ENCODE data around the gene SCG5. TPM values are rescaled to one million over a fixed set of nuclear protein-coding genes. Genes with fewer than 3 reads are reported as not detected.
"Not testable (repeated sequence)": the region's sequence is repeated elsewhere in the genome, so short reads cannot be mapped to it uniquely, and the experiment has no call there.

SCG5 gene
- total and polyA plus RNA-seq, 4 donors: 2.9 to 13.4 (median 10.1) TPM

DNA sequence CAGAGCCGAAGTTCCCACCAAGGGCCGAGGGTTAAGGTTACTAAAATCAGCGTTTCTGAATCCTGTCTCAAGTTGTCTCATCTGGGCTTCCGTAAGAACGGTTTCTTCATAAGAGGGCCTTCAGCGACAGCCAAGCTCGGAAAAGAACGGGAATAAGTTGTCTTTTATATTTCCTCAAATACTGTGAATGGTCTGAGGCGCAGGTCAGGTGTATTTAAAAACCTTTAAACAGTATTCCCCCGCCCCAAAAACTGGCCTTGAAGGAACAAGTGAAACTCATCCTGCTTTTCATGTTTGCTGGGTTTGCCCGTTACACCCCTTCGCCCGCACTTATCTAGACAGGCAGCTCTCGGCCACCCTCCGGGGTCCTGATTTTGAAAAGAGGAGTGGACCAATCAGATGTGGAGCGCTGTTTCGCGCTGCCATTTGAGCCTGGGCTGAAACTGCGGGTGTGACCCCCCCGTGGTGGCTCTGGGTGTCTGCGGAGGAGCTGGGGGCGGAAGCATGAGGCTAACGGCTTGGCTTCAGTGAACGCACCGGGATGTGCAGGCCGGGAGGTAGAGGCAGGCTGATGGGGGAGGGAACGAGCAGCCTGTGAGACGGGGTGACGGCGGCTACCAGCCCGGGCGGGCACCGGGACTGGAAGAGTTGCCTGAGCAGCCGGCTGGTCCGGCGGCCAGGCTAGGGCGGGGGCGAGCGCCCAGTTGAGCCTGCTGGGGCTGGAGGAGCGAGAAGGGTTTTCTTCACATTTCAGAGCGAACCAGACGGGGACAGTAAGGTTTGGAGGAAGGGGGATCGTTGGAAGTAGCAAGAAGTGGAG is 26.2 kb upstream of the SCG5 start, which contains the start of gene ARHGAP11A:
Gene ARHGAP11A (plus strand): TSS at position 454 of the 820 bp plus-strand sequence. CDS start 708 bp downstream, outside the sequence.
- not testable (repeated sequence) for H3K4me1 ChIP-seq (ENCODE audit: control insufficient read depth in 4 of 4, insufficient read depth in 4 of 4, low read length in 3 of 4)

DNA sequence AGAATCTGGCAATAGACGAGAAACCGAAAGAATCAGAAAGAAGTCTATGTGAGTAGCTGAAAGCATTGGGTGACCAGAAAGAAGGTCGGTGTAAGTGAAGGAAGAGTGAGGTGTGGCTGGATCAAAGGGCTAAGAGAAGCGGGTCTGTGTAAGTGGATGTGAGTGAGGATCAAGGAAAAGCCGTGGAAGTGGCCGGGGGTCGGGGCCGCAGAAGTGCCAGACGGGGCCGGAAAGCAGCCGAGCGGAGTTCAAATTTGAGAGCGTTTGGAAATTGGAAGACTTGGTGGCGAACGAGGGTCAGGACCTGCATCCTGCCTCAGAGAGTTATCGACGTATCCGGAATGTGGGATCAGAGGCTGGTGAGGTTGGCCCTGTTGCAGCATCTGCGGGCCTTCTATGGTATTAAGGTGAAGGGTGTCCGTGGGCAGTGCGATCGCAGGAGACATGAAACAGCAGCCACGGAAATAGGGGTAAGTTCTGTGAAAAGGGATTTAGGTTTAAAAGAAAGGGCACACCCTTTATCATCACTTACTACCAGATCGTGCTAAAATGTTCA is 25.6 kb upstream of the SCG5 start:
- not testable (repeated sequence) for H3K4me1 ChIP-seq (ENCODE audit: control insufficient read depth in 4 of 4, insufficient read depth in 4 of 4, low read length in 3 of 4); H3K9ac ChIP-seq (ENCODE audit: low read depth in 1 of 2, low read length in 2 of 2); H3K9me3 ChIP-seq (ENCODE audit: control insufficient read depth in 4 of 4, low read length in 3 of 4); H3K27me3 ChIP-seq (ENCODE audit: control insufficient read depth in 4 of 4, insufficient read depth in 4 of 4, low read length in 3 of 4); H3K27ac ChIP-seq (ENCODE audit: low read depth in 1 of 2, low read length in 2 of 2); DNase-seq (ENCODE audit: low spot score); H3K36me3 ChIP-seq (ENCODE audit: control insufficient read depth in 4 of 4, insufficient read depth in 3 of 4, low read depth in 1 of 4, low read length in 3 of 4)
- H3K4me3 ChIP-seq (ENCODE audit: low read depth in 1 of 3, low read length in 3 of 3): peak overlapping the region; percentile 32 to 83 (median 62)
- 1% methylated on average over 18 of the region's 24 CpGs for WGBS

More for the DNA sequence above, 26.2 kb upstream of the SCG5 start, which contains the start of gene ARHGAP11A:
- Histone ChIP-seq H3K27ac (ENCODE audit: low read depth in 1 of 2, low read length in 2 of 2) (peak within 1 kb of the TSS; percentile 74 to 82), H3K9ac (ENCODE audit: low read depth in 1 of 2, low read length in 2 of 2) (peak within 1 kb of the TSS in 1 of 2 donors; percentile 87), H3K4me3 (ENCODE audit: low read depth in 1 of 3, low read length in 3 of 3) (peak within 1 kb of the TSS; percentile 62 to 85 (median 83))
- H3K9me3 ChIP-seq (ENCODE audit: control insufficient read depth in 4 of 4, low read length in 3 of 4); H3K27me3 ChIP-seq (ENCODE audit: control insufficient read depth in 4 of 4, insufficient read depth in 4 of 4, low read length in 3 of 4); H3K36me3 ChIP-seq (ENCODE audit: control insufficient read depth in 4 of 4, insufficient read depth in 3 of 4, low read depth in 1 of 4, low read length in 3 of 4): not testable (repeated sequence)
- TF ChIP-seq EGR1 (IDR thresholded peaks at IDR 0.05; ENCODE audit: low read depth in 2 of 2) (peak in 1 of 2 donors; percentile 38), YY1 (IDR thresholded peaks at IDR 0.05) (peak; percentile 74), HNF4A (conservative IDR thresholded peaks at IDR 0.05) (peak; percentile 24 to 44), RXRA (IDR thresholded peaks at IDR 0.05) (peak in 1 of 2 donors; percentile 51), RAD21 (IDR thresholded peaks at IDR 0.05) (peak in 1 of 2 donors; percentile 23), GABPA (IDR thresholded peaks at IDR 0.05 in 1 of 2, conservative IDR thresholded peaks at IDR 0.05 in 1 of 2) (peak; percentile 32 to 79), JUND (IDR thresholded peaks at IDR 0.05) (peak in 1 of 2 donors; percentile 44)
- TF ChIP-seq, protein P1, sequence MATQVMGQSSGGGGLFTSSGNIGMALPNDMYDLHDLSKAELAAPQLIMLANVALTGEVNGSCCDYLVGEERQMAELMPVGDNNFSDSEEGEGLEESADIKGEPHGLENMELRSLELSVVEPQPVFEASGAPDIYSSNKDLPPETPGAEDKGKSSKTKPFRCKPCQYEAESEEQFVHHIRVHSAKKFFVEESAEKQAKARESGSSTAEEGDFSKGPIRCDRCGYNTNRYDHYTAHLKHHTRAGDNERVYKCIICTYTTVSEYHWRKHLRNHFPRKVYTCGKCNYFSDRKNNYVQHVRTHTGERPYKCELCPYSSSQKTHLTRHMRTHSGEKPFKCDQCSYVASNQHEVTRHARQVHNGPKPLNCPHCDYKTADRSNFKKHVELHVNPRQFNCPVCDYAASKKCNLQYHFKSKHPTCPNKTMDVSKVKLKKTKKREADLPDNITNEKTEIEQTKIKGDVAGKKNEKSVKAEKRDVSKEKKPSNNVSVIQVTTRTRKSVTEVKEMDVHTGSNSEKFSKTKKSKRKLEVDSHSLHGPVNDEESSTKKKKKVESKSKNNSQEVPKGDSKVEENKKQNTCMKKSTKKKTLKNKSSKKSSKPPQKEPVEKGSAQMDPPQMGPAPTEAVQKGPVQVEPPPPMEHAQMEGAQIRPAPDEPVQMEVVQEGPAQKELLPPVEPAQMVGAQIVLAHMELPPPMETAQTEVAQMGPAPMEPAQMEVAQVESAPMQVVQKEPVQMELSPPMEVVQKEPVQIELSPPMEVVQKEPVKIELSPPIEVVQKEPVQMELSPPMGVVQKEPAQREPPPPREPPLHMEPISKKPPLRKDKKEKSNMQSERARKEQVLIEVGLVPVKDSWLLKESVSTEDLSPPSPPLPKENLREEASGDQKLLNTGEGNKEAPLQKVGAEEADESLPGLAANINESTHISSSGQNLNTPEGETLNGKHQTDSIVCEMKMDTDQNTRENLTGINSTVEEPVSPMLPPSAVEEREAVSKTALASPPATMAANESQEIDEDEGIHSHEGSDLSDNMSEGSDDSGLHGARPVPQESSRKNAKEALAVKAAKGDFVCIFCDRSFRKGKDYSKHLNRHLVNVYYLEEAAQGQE (IDR thresholded peaks at IDR 0.05): peak; percentile 43
- TF ChIP-seq, protein P2, sequence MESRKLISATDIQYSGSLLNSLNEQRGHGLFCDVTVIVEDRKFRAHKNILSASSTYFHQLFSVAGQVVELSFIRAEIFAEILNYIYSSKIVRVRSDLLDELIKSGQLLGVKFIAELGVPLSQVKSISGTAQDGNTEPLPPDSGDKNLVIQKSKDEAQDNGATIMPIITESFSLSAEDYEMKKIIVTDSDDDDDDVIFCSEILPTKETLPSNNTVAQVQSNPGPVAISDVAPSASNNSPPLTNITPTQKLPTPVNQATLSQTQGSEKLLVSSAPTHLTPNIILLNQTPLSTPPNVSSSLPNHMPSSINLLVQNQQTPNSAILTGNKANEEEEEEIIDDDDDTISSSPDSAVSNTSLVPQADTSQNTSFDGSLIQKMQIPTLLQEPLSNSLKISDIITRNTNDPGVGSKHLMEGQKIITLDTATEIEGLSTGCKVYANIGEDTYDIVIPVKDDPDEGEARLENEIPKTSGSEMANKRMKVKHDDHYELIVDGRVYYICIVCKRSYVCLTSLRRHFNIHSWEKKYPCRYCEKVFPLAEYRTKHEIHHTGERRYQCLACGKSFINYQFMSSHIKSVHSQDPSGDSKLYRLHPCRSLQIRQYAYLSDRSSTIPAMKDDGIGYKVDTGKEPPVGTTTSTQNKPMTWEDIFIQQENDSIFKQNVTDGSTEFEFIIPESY (IDR thresholded peaks at IDR 0.05): peak; percentile 91
- TF ChIP-seq, protein P3, sequence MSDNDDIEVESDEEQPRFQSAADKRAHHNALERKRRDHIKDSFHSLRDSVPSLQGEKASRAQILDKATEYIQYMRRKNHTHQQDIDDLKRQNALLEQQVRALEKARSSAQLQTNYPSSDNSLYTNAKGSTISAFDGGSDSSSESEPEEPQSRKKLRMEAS (IDR thresholded peaks at IDR 0.05): peak; percentile 38
- peak; percentile 82 for DNase-seq (ENCODE audit: low spot score)
- under 1% methylated on average over 33 of the region's 43 CpGs for WGBS

All from liver (tissue), 9 donors.